Measurements from ENCODE around the gene KCNK16. TPM values are rescaled to one million over a fixed set of nuclear protein-coding genes. Genes with fewer than 3 reads are reported as not detected.
"Not testable (repeated sequence)": the region's sequence is repeated elsewhere in the genome, so short reads cannot be mapped to it uniquely, and the experiment has no call there.

The KCNK16 gene
- total RNA-seq, 1 experiment from 2014 or later, result not detected

DNA sequence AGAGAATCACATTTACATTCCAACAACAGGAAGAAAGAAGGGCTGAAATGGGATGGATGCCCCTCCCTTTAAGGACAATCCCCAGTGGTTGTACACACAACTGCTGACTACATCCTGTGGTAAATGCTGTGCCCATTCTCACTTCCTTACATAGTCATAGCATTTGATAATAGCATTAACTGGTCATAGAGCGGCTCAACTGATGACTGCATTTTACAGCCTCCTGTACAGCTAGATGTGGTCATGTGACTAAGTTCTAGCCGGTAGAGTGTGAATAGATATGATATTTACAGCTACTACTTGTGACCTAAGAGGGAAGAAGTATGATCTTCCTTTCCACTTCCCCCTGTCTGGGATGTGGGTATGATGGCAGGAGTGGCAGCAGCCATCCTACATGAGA is 33.0 kb downstream of the KCNK16 start:
- intact Hi-C loops (cut with micrococcal nuclease; ENCODE audit: unreplicated experiment), result no loop called here
- no peak for DNase-seq
- H3K27me3 ChIP-seq (ENCODE audit: insufficient read depth, low read depth), result no peaks in the 10 kb centered on the region
- H3F3A ChIP-seq (ENCODE audit: insufficient read depth, low read depth), result no peaks in the 10 kb centered on the region
- no TSS peak for BruUV-seq (replicated peaks)
- CTCF ChIA-PET, result no interaction called here
- TF ChIP-seq, protein P1, sequence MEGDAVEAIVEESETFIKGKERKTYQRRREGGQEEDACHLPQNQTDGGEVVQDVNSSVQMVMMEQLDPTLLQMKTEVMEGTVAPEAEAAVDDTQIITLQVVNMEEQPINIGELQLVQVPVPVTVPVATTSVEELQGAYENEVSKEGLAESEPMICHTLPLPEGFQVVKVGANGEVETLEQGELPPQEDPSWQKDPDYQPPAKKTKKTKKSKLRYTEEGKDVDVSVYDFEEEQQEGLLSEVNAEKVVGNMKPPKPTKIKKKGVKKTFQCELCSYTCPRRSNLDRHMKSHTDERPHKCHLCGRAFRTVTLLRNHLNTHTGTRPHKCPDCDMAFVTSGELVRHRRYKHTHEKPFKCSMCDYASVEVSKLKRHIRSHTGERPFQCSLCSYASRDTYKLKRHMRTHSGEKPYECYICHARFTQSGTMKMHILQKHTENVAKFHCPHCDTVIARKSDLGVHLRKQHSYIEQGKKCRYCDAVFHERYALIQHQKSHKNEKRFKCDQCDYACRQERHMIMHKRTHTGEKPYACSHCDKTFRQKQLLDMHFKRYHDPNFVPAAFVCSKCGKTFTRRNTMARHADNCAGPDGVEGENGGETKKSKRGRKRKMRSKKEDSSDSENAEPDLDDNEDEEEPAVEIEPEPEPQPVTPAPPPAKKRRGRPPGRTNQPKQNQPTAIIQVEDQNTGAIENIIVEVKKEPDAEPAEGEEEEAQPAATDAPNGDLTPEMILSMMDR (conservative IDR thresholded peaks at IDR 0.05), result no peak
- TF ChIP-seq EZH2 (IDR thresholded peaks at IDR 0.05; ENCODE audit: low read depth), result no peak
- no peaks in the 10 kb centered on the region for H3K9me3 ChIP-seq (ENCODE audit: insufficient read depth, low read depth)
- H3K4me3 ChIP-seq, result no peak overlapping the region
- no peaks in the 10 kb centered on the region for H3K9me2 ChIP-seq (ENCODE audit: insufficient read depth)
- no peak overlapping the region for H3K27ac ChIP-seq
- H3K4me2 ChIP-seq, result no peak overlapping the region
- H3K79me2 ChIP-seq (ENCODE audit: low read depth), result no peaks in the 10 kb centered on the region
- POLR2A ChIA-PET (ENCODE audit: unreplicated experiment), result no interaction called here
- H3K4me1 ChIP-seq (replicated peaks; ENCODE audit: insufficient read depth), result peaks cover 15% of the 10 kb centered on the region
- H4K20me1 ChIP-seq (ENCODE audit: insufficient read depth), result no peaks in the 10 kb centered on the region
- H3K36me3 ChIP-seq (ENCODE audit: low read depth), result no peaks in the 10 kb centered on the region
- no peak overlapping the region for H2AFZ ChIP-seq

DNA sequence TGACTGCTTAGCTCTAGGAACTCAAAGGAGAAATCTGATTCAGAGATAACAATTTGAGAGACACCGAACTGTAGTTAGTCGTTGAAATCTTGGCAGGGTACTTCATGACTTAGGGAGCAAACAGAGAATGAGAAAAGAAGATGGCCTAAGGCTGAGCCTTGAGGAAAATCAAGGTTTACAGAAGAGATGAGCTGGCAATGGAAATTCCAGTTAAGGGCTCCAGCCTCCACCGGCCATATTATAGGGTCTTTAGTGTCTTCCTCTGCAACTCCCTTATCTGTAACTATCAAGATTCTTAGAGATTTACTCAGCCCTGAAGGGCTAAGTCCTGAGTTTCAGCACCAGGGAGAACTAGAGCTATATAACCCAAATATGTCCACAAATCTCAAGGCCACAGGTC is 34.9 kb downstream of the KCNK16 start:
- H3K9me2 ChIP-seq (ENCODE audit: insufficient read depth), result no peaks in the 10 kb centered on the region
- ChIA-PET CTCF (no interaction called here), POLR2A (ENCODE audit: unreplicated experiment) (no interaction called here)
- no peaks in the 10 kb centered on the region for H3K79me2 ChIP-seq (ENCODE audit: low read depth)
- no TSS peak for BruUV-seq (replicated peaks)
- peaks cover 7% of the 10 kb centered on the region; the same call in 1 of the 2 replicates for H3K4me1 ChIP-seq (replicated peaks; ENCODE audit: insufficient read depth)
- H3K4me3 ChIP-seq, result no peak overlapping the region
- no peaks in the 10 kb centered on the region for H4K20me1 ChIP-seq (ENCODE audit: insufficient read depth)
- H3F3A ChIP-seq (ENCODE audit: insufficient read depth, low read depth), result no peaks in the 10 kb centered on the region
- no peak overlapping the region for H3K27ac ChIP-seq
- no peak overlapping the region for H3K4me2 ChIP-seq
- H2AFZ ChIP-seq, result no peak overlapping the region
- H3K9me3 ChIP-seq (ENCODE audit: insufficient read depth, low read depth), result no peaks in the 10 kb centered on the region
- DNase-seq, result no peak
- H3K36me3 ChIP-seq (ENCODE audit: low read depth), result no peaks in the 10 kb centered on the region
- no peak for TF ChIP-seq EZH2 (IDR thresholded peaks at IDR 0.05; ENCODE audit: low read depth)
- TF ChIP-seq, protein P1 (conservative IDR thresholded peaks at IDR 0.05), result no peak
- H3K27me3 ChIP-seq (ENCODE audit: insufficient read depth, low read depth), result no peaks in the 10 kb centered on the region
- intact Hi-C loops (cut with micrococcal nuclease; ENCODE audit: unreplicated experiment), result no loop called here

DNA sequence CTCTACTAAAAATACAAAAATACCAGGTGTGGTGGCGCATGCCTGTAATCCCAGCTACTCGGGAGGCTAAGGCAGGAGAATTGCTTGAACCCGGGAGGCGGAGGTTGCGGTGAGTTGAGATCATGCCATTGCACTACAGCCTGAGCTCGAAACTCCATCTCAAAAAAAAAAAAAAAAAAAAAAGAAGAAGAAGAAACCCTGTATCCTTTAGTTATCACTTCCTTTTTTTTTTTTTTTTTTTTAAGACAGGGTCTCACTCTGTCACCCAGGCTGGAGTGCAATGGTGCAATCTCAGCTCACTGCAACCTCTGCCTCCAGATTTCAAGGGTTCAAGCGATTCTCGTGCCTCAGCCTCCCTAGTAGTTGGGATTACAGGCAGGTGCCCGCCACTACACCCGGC is 35.9 kb downstream of the KCNK16 start:
- CTCF ChIA-PET, result interaction anchor here (0.6 to 0.7 kb wide), 2 partner anchors 118 to 314 kb away, joined by 4 to 6 read pairs; no protein-coding TSS in a partner anchor

DNA sequence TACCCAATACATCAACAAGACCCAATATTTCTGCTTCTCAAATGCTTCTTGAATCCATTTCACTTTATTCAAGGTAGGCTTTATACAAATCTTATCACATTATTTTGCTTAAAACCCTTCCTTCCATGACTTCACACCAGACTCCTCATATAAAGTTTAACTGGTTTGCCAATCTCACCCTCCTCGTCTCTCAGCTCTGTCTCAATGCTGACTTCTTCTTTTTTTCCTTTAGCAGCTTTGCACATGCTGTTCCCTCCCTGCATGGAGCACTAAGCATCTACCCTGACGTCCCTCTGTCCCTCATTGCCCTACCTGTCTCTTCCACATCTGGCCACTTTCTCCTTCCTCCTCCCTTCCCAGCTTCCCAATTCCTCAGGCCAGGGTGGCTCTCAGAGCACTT is 39.7 kb downstream of the KCNK16 start:
- Histone ChIP-seq H2AFZ (no peak overlapping the region), H3K79me2 (ENCODE audit: low read depth) (no peaks in the 10 kb centered on the region), H3K4me2 (no peak overlapping the region), H3K4me1 (replicated peaks; ENCODE audit: insufficient read depth) (peaks cover 43% of the 10 kb centered on the region), H3K27ac (no peak overlapping the region), H3F3A (ENCODE audit: insufficient read depth, low read depth) (peaks cover 10% of the 10 kb centered on the region), H3K9me3 (ENCODE audit: insufficient read depth, low read depth) (no peaks in the 10 kb centered on the region), H3K4me3 (no peak overlapping the region), H3K27me3 (ENCODE audit: insufficient read depth, low read depth) (no peaks in the 10 kb centered on the region), H4K20me1 (ENCODE audit: insufficient read depth) (no peaks in the 10 kb centered on the region), H3K9me2 (ENCODE audit: insufficient read depth) (no peaks in the 10 kb centered on the region), H3K36me3 (ENCODE audit: low read depth) (no peaks in the 10 kb centered on the region)
- DNase-seq, result no peak
- CTCF ChIA-PET, result no interaction called here
- intact Hi-C loops (cut with micrococcal nuclease; ENCODE audit: unreplicated experiment), result loop anchor here (5.0 kb wide), 1 partner anchor 55 kb away; the partner anchor contains the start of gene KCNK5
- no TSS peak for BruUV-seq (replicated peaks)
- TF ChIP-seq EZH2 (IDR thresholded peaks at IDR 0.05; ENCODE audit: low read depth), result no peak
- TF ChIP-seq, protein P1 (conservative IDR thresholded peaks at IDR 0.05), result no peak
- POLR2A ChIA-PET (ENCODE audit: unreplicated experiment), result no interaction called here

More for the DNA sequence above, 35.9 kb downstream of the KCNK16 start:
- H3K9me2 ChIP-seq (ENCODE audit: insufficient read depth); intact Hi-C loops (cut with micrococcal nuclease; ENCODE audit: unreplicated experiment); H3K27me3 ChIP-seq (ENCODE audit: insufficient read depth, low read depth); POLR2A ChIA-PET (ENCODE audit: unreplicated experiment); H3K27ac ChIP-seq; H3K4me2 ChIP-seq; H3F3A ChIP-seq (ENCODE audit: insufficient read depth, low read depth); H3K4me3 ChIP-seq; H3K9me3 ChIP-seq (ENCODE audit: insufficient read depth, low read depth); H2AFZ ChIP-seq; H4K20me1 ChIP-seq (ENCODE audit: insufficient read depth); H3K36me3 ChIP-seq (ENCODE audit: low read depth); DNase-seq; H3K79me2 ChIP-seq (ENCODE audit: low read depth); BruUV-seq (replicated peaks): not testable (repeated sequence)
- H3K4me1 ChIP-seq (replicated peaks; ENCODE audit: insufficient read depth), result peaks cover 13% of the 10 kb centered on the region

All from PC-9 (cell line).